Naive B cell (primary cell): Measurements from ENCODE around the gene MCAT. TPM values are rescaled to one million over a fixed set of nuclear protein-coding genes. Genes with fewer than 3 reads are reported as not detected.

Experiments
- ATAC-seq, 2 donors: fragments of 150-1000 bp; cut with Tn5 transposase; 2 replicates each; pipeline ENCODE4 v1.10.0; 2021; ENCODE audit warnings: low read depth in 2 of 2, mild to moderate bottlenecking in 2 of 2, moderate library complexity in 2 of 2
- DNase-seq: peaks from one replicate; pipeline ENCODE4 v3.0.0; 2022
- H3K27ac Mint-ChIP-seq, 6 donors: one replicate each; pipeline ENCODE4 v1.8.0; 2020 to 2022; ENCODE audit warnings: mild to moderate bottlenecking in 6 of 6, mixed read lengths in 6 of 6, moderate library complexity in 5 of 6, inconsistent platforms in 2 of 6
- H3K27me3 Mint-ChIP-seq, 3 donors: one replicate each; pipeline ENCODE4 v1.8.0; 2021 to 2022; ENCODE audit warnings: mixed read lengths in 3 of 3, mild to moderate bottlenecking in 1 of 3
- H3K36me3 Mint-ChIP-seq, 2 donors: one replicate each; pipeline ENCODE4 v1.8.0; 2020 to 2022; ENCODE audit warnings: mixed read lengths in 2 of 2, inconsistent platforms in 1 of 2, mild to moderate bottlenecking in 1 of 2
- H3K4me1 Mint-ChIP-seq, 3 donors: one replicate each; pipeline ENCODE4 v1.8.0; 2020 to 2022; ENCODE audit warnings: mixed read lengths in 3 of 3, inconsistent platforms in 1 of 3, mild to moderate bottlenecking in 1 of 3, moderate library complexity in 1 of 3
- H3K4me3 Mint-ChIP-seq, 8 donors: one replicate each; pipeline ENCODE4 v1.8.0; 2020 to 2022; ENCODE audit warnings: mild to moderate bottlenecking in 8 of 8, mixed read lengths in 8 of 8, moderate library complexity in 8 of 8, inconsistent platforms in 2 of 8
- H3K9me3 Mint-ChIP-seq, 7 donors: one replicate each; pipeline ENCODE4 v1.8.0; 2020 to 2022; ENCODE audit warnings: mixed read lengths in 7 of 7, mild to moderate bottlenecking in 5 of 7, inconsistent platforms in 2 of 7, moderate library complexity in 1 of 7
- polyA plus RNA-seq, 6 donors: library from polyadenylated mRNA; unstranded; fragments of 300-500 nt; fragmentation: Illumina TruSeq; gene quantifications; one replicate each; pipeline ENCODE4 v1.2.3, GENCODE V29; 2021; ENCODE audit warnings: low read depth in 6 of 6

MCAT gene
- polyA plus RNA-seq, 6 donors from 2014 or later: 6.1 to 11.4 (median 7.6) TPM

GRCh38 chr22:43136255-43136654 lies 6.9 kb downstream of the MCAT start:
- Mint-ChIP-seq H3K27ac (peak overlapping the region in 1 of 6 donors; percentile 14), H3K27me3 (no peaks in the 10 kb centered on the region), H3K4me1 (peaks cover 4 to 11% (median 4%) of the 10 kb centered on the region in 3 donors), H3K36me3 (peaks cover 4 to 8% of the 10 kb centered on the region in 2 donors), H3K4me3 (no peak overlapping the region), H3K9me3 (no peaks in the 10 kb centered on the region)
- DNase-seq (peak; percentile 53), ATAC-seq (peak; percentile 89 to 95)

GRCh38 chr22:43135565-43135964 lies 7.6 kb downstream of the MCAT start:
- no peak overlapping the region for H3K27ac Mint-ChIP-seq
- H3K27me3 Mint-ChIP-seq: peaks cover 0 to 2% (median 0%) of the 10 kb centered on the region in 3 donors
- no peak for DNase-seq
- ATAC-seq: no peak
- peaks cover 4 to 5% (median 4%) of the 10 kb centered on the region in 3 donors for H3K4me1 Mint-ChIP-seq
- no peaks in the 10 kb centered on the region for H3K9me3 Mint-ChIP-seq
- H3K36me3 Mint-ChIP-seq: peaks cover 4 to 8% of the 10 kb centered on the region in 2 donors
- H3K4me3 Mint-ChIP-seq: no peak overlapping the region

GRCh38 chr22:43134553-43134952 lies 8.6 kb downstream of the MCAT start:
- Mint-ChIP-seq H3K36me3 (peaks cover 4 to 8% of the 10 kb centered on the region in 2 donors), H3K4me1 (peaks cover 4 to 5% (median 5%) of the 10 kb centered on the region in 3 donors), H3K9me3 (no peaks in the 10 kb centered on the region), H3K27me3 (peaks cover 0 to 6% (median 5%) of the 10 kb centered on the region in 3 donors), H3K27ac (no peak overlapping the region), H3K4me3 (peak overlapping the region in 1 of 8 donors; percentile 68)
- DNase-seq (no peak), ATAC-seq (no peak)

GRCh38 chr22:43133401-43133800 lies 9.8 kb downstream of the MCAT start:
- Mint-ChIP-seq H3K36me3 (peaks cover 4 to 8% of the 10 kb centered on the region in 2 donors), H3K4me3 (no peak overlapping the region), H3K27me3 (peaks cover 0 to 17% (median 14%) of the 10 kb centered on the region in 3 donors), H3K4me1 (peaks cover 8 to 15% (median 12%) of the 10 kb centered on the region in 3 donors), H3K27ac (no peak overlapping the region), H3K9me3 (no peaks in the 10 kb centered on the region)
- no peak for ATAC-seq
- DNase-seq: no peak

GRCh38 chr22:43131773-43132501 lies 11.3 kb downstream of the MCAT start:
- no peak for DNase-seq
- ATAC-seq: no peak
- Mint-ChIP-seq H3K36me3 (peaks cover 4 to 8% of the 10 kb centered on the region in 2 donors), H3K27ac (no peak overlapping the region), H3K4me3 (no peak overlapping the region), H3K27me3 (peaks cover 4 to 29% (median 22%) of the 10 kb centered on the region in 3 donors), H3K9me3 (no peaks in the 10 kb centered on the region), H3K4me1 (peaks cover 12 to 21% (median 15%) of the 10 kb centered on the region in 3 donors)

GRCh38 chr22:43129426-43130425 lies 13.5 kb downstream of the MCAT start:
- peaks cover 10 to 42% (median 22%) of the 10 kb centered on the region in 3 donors for H3K27me3 Mint-ChIP-seq
- peaks cover 8 to 21% (median 9%) of the 10 kb centered on the region in 3 donors for H3K4me1 Mint-ChIP-seq
- peak overlapping the region in 1 of 8 donors; percentile 13 for H3K4me3 Mint-ChIP-seq
- peaks cover 4 to 8% of the 10 kb centered on the region in 2 donors for H3K36me3 Mint-ChIP-seq
- DNase-seq: no peak
- no peaks in the 10 kb centered on the region for H3K9me3 Mint-ChIP-seq
- ATAC-seq: no peak
- no peak overlapping the region for H3K27ac Mint-ChIP-seq

- no peak for DNase-seq
- peak; percentile 54 to 67 for ATAC-seq
- Mint-ChIP-seq H3K36me3 (peaks cover 4 to 8% of the 10 kb centered on the region in 2 donors), H3K27me3 (peaks cover 15 to 50% (median 25%) of the 10 kb centered on the region in 3 donors), H3K27ac (no peak overlapping the region), H3K4me3 (peak overlapping the region in 1 of 8 donors; percentile 66), H3K9me3 (no peaks in the 10 kb centered on the region), H3K4me1 (peaks cover 8 to 21% (median 9%) of the 10 kb centered on the region in 3 donors)
Measured at GRCh38 chr22:43128928-43129424, 14.2 kb downstream of the MCAT start.

- H3K9me3 Mint-ChIP-seq: no peaks in the 10 kb centered on the region
- DNase-seq (no peak), ATAC-seq (peak in 1 of 2 donors; percentile 22)
- peak overlapping the region in 1 of 8 donors; percentile 37 for H3K4me3 Mint-ChIP-seq
- H3K36me3 Mint-ChIP-seq: peaks cover 0 to 8% of the 10 kb centered on the region in 2 donors
- no peak overlapping the region for H3K27ac Mint-ChIP-seq
- H3K27me3 Mint-ChIP-seq: peaks cover 15 to 53% (median 30%) of the 10 kb centered on the region in 3 donors
- H3K4me1 Mint-ChIP-seq: peaks cover 8 to 21% (median 9%) of the 10 kb centered on the region in 3 donors
Measured at GRCh38 chr22:43128116-43128515, 15.1 kb downstream of the MCAT start.

GRCh38 chr22:43127166-43127908 lies 15.9 kb downstream of the MCAT start:
- no peak overlapping the region for H3K4me3 Mint-ChIP-seq
- no peaks in the 10 kb centered on the region for H3K9me3 Mint-ChIP-seq
- DNase-seq (no peak), ATAC-seq (no peak)
- peaks cover 18 to 60% (median 35%) of the 10 kb centered on the region in 3 donors for H3K27me3 Mint-ChIP-seq
- peaks cover 12 to 25% (median 13%) of the 10 kb centered on the region in 3 donors for H3K4me1 Mint-ChIP-seq
- H3K27ac Mint-ChIP-seq: no peak overlapping the region
- H3K36me3 Mint-ChIP-seq: peaks cover 0 to 5% of the 10 kb centered on the region in 2 donors

- peak overlapping the region in 2 of 6 donors; percentile 25 to 54 for H3K27ac Mint-ChIP-seq
Measured at GRCh38 chr22:43126501-43127165, 16.6 kb downstream of the MCAT start.

GRCh38 chr22:43118953-43119458 lies 24.2 kb downstream of the MCAT start:
- DNase-seq (peak; percentile 35), ATAC-seq (peak; percentile 45 to 53)
- peaks cover 34 to 56% (median 42%) of the 10 kb centered on the region in 3 donors for H3K27me3 Mint-ChIP-seq
- H3K27ac Mint-ChIP-seq: no peak overlapping the region
- peak overlapping the region in 6 of 8 donors; percentile 6 to 76 (median 56) for H3K4me3 Mint-ChIP-seq
- H3K9me3 Mint-ChIP-seq: no peaks in the 10 kb centered on the region
- H3K36me3 Mint-ChIP-seq: no peaks in the 10 kb centered on the region
- peaks cover 40 to 51% (median 50%) of the 10 kb centered on the region in 3 donors for H3K4me1 Mint-ChIP-seq

More at GRCh38 chr22:43126501-43127165, 16.6 kb downstream of the MCAT start:
- ATAC-seq (no peak), DNase-seq (no peak)
- Mint-ChIP-seq H3K4me1 (peaks cover 17 to 32% (median 19%) of the 10 kb centered on the region in 3 donors), H3K27me3 (peaks cover 22 to 67% (median 42%) of the 10 kb centered on the region in 3 donors), H3K36me3 (no peaks in the 10 kb centered on the region), H3K9me3 (no peaks in the 10 kb centered on the region), H3K4me3 (no peak overlapping the region)
